Muscle layer of colon (tissue), 2 donors: Measurements from ENCODE around the gene ANKMY1.
A peak's percentile ranks its signal among the peaks of the same experiment; 100 is the strongest.

Source experiments
- H3K27ac ChIP-seq: one replicate; pipeline ENCODE4 v1.7.0; 2013; ENCODE audit warnings: low read depth, mild to moderate bottlenecking, low read length, moderate library complexity
- H3K27me3 ChIP-seq, 2 donors: one replicate each; pipeline ENCODE4 v1.7.0; 2013; ENCODE audit warnings: low read length in 2 of 2, mild to moderate bottlenecking in 2 of 2; ENCODE audit not compliant: insufficient read depth in 2 of 2, control insufficient read depth in 1 of 2
- H3K36me3 ChIP-seq: one replicate; pipeline ENCODE4 v1.7.0; 2013; ENCODE audit warnings: mild to moderate bottlenecking, low read length; ENCODE audit not compliant: insufficient read depth
- H3K4me1 ChIP-seq: one replicate; pipeline ENCODE4 v1.7.0; 2013; ENCODE audit warnings: mild to moderate bottlenecking, low read length; ENCODE audit not compliant: insufficient read depth
- H3K4me3 ChIP-seq, 2 donors: one replicate each; pipeline ENCODE4 v1.7.0; 2013; ENCODE audit warnings: low read length in 2 of 2, low read depth in 1 of 2, mild to moderate bottlenecking in 1 of 2, moderate library complexity in 1 of 2
- H3K9ac ChIP-seq: one replicate; pipeline ENCODE4 v1.7.0; 2013; ENCODE audit warnings: low read length
- H3K9me3 ChIP-seq: one replicate; pipeline ENCODE4 v1.7.0; 2013; ENCODE audit warnings: mild to moderate bottlenecking, low read length
- donor health status: abdominal sarcoma.
- donor health status: Adenocarcinoma of cecum.

ANKMY1 gene

DNA sequence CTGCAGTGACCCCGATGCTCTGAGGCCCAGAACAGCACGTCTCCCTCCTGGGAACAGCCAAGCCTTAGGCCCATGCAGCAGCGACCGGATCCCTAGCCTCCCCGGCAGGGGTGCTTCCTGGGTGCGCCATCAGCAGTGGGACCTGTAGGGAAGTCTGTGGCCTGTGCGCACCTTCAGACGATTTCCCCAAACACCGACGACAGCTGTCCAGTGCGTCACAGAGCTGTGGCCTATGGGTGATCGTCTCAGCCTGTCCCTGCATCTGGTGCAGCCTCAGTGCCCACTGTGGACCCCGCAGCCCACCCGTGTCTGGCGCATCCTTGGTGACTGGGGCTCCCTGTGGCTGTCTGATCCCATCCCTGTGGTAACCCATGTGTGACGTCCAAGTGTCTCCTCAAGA, 113.3 kb downstream of the ANKMY1 start:
- Histone ChIP-seq H3K9me3 (no peaks in the 10 kb centered on the region), H3K27ac (no peak overlapping the region), H3K27me3 (no peaks in the 10 kb centered on the region), H3K4me3 (no peak overlapping the region), H3K36me3 (no peaks in the 10 kb centered on the region), H3K9ac (no peak overlapping the region), H3K4me1 (no peaks in the 10 kb centered on the region)

DNA sequence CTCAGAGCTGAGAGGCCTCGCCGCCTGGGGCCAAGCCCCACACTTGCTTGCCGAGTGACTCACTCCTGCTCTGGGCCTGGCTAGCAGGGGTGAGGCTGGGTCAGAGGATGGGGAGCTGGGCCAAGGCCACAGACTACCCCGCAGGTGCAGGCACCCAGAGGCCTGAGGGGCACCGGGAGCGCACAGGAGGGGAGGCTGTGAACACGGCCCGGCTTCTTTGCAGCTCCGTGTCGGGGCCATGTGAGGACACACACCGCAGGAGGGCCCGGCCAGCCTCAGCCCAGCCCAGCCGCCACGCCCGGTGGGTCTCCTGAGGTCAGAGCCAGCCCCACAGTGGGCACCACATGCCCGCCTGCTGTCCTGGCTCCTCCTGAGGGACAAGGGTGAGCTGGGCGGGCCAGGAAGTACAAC, 113.9 kb downstream of the ANKMY1 start:
- H3K36me3 ChIP-seq = no peaks in the 10 kb centered on the region
- peaks cover under 1% of the 10 kb centered on the region for H3K4me1 ChIP-seq
- no peak overlapping the region for H3K4me3 ChIP-seq
- H3K27me3 ChIP-seq = no peaks in the 10 kb centered on the region
- H3K9me3 ChIP-seq = no peaks in the 10 kb centered on the region
- no peak overlapping the region for H3K27ac ChIP-seq
- no peak overlapping the region for H3K9ac ChIP-seq

DNA sequence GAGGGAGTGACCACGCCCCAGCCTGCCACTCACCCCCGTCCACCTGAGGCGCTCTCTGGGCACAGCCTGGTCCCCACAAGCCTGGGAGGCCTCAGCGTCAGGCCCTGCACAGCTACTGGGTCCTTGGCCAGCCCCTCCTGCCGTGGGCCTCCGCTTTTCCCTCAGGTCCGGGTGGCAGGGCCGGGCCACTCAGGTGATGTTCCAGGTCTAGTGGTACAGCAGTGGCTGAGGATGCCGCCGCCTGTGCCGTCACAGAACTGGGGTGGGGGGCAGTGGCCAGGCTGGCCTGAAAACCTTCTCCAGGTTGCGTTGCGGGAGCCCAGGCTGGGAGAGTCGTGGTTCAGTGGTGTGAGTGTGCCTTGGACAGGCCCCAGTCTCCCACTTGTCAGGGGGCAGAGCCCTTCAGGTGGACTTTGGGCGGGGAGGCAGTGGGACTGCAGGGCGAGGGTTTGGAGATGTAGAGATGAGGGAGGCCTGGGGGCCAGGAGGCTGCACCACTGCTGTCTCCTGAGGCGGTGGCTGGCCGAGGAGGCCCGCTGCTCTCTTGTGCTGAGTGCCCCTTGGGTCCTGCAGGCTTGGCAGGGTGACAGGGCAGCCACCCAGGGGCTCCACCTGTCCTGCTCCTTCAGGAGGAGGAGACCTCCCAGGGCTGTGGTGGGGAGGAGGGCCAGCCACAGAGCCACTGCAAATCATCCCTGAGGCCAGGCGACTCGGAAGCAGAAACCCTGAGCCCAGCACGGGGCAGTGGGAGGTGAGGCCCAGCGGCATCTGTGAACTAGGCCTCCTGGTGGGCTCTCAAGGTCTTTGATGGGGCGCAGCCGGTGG, 114.7 kb downstream of the ANKMY1 start:
- no peak overlapping the region for H3K27ac ChIP-seq
- H3K4me3 ChIP-seq = no peak overlapping the region
- no peaks in the 10 kb centered on the region for H3K9me3 ChIP-seq
- no peaks in the 10 kb centered on the region for H3K27me3 ChIP-seq
- H3K4me1 ChIP-seq = peaks cover 8% of the 10 kb centered on the region
- no peak overlapping the region for H3K9ac ChIP-seq
- no peaks in the 10 kb centered on the region for H3K36me3 ChIP-seq

DNA sequence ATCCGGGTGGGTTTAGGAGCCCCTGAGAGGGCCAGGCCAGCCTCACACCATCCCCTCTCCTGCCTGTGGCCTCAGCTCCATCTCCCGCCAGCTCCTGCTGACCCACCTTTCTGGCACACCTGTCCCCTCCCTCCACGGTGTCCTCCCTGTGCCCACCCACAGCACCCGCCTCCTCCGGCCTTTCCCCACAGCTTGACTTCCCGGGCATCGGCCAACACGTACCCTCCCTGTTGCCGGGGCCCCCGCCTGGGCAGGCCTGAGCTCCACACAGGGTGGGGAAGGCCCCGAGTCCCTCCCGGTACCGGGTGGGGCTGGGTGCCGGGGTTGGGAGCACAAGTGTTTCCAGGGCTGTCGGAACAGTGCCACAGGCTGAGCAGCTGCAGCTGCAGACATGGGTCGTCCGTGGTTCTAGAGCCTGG, 115.8 kb downstream of the ANKMY1 start:
- Histone ChIP-seq H3K9ac (no peak overlapping the region), H3K36me3 (no peaks in the 10 kb centered on the region), H3K4me3 (no peak overlapping the region), H3K4me1 (peaks cover 19% of the 10 kb centered on the region), H3K27ac (no peak overlapping the region), H3K9me3 (no peaks in the 10 kb centered on the region), H3K27me3 (peaks cover 0 to 2% of the 10 kb centered on the region in 2 donors)

DNA sequence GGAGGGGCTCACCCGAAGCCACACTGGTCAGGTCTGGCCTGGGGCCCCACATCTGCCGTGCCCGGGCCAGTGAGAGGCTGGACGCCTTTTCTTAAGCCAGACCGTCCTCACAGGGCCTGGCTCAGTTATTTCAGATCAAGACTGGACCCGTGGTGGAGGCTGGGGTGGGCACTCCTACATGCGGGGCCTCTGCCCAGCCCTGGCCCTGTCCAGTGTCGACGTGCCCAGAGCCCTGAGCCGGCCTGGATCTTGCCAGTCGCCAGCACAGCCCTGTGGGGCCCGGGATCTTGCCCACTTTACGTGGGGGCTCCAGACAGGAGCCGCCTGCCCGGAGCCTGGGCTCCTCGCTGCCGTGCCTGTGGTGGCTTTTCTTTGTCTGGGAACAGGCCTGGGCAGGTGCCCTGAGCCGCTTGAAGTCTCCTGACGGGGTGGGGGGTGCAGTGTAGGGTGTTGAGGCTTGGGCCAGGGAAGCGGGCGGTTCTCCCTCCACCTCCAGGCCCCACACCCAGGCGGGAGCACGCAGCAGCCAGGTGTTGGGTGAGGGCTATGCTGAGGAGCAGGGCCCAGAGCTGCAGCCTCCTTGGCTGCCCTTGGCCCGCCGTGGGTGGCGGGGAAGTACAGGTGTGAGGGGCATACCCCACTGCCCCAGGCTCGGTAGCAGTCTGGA, 116.3 kb downstream of the ANKMY1 start:
- no peak overlapping the region for H3K27ac ChIP-seq
- H3K36me3 ChIP-seq = no peaks in the 10 kb centered on the region
- peaks cover 24% of the 10 kb centered on the region for H3K4me1 ChIP-seq
- no peaks in the 10 kb centered on the region for H3K9me3 ChIP-seq
- no peak overlapping the region for H3K4me3 ChIP-seq
- H3K27me3 ChIP-seq = peaks cover 0 to 8% of the 10 kb centered on the region in 2 donors
- no peak overlapping the region for H3K9ac ChIP-seq

DNA sequence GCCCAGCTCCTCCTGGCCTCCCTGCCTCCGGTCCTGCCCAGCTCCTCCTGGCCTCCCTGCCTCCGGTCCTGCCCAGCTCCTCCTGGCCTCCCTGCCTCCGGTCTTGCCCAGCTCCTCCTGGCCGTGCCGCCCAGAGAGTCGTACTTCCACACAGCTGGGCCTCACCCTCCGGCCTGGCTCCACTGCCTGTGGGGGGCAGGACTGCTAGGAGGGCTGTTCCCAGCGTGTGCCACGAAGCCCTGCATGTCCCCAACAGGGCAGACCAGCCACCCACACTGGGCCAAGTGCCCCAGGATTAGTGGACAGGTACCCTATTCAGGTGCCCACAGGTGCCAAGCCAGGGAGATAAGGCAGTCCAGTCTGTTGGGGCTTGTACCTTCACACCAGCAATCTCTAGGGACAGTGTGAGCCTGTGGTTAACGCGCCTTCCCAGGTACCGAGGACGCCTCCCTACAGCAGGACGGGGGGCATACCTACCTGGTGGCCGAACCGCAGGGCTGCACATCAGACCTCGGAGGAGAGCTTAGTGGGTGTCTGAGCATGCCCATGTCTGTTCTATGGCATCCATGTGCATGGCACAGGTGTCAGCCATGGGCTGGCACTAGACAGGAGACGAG, 117.0 kb downstream of the ANKMY1 start:
- Histone ChIP-seq H3K27ac (no peak overlapping the region), H3K9me3 (no peaks in the 10 kb centered on the region), H3K36me3 (no peaks in the 10 kb centered on the region), H3K4me3 (no peak overlapping the region), H3K27me3 (peaks cover 0 to 8% of the 10 kb centered on the region in 2 donors), H3K4me1 (peaks cover 24% of the 10 kb centered on the region), H3K9ac (no peak overlapping the region)

DNA sequence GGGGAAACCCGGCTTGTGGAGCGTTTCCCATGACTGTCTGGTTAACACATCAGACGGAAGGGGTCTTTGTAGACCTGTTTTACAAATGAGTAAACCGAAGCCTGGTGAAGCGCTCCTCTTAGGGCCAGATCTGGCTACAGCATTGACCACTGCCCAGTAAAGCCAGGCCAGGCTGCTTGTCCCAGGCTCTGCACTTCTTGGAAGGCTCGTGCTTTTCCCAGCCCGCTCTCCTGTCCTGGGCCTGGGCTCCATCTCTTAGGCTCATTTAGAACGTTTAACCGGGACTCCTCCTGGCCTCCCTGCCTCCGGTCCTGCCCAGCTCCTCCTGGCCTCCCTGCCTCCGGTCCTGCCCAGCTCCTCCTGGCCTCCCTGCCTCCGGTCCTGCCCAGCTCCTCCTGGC, 117.5 kb downstream of the ANKMY1 start:
- Histone ChIP-seq H3K4me1 (peaks cover 24% of the 10 kb centered on the region), H3K4me3 (no peak overlapping the region), H3K36me3 (no peaks in the 10 kb centered on the region), H3K27ac (no peak overlapping the region), H3K9ac (no peak overlapping the region), H3K9me3 (no peaks in the 10 kb centered on the region), H3K27me3 (peaks cover 0 to 8% of the 10 kb centered on the region in 2 donors)

DNA sequence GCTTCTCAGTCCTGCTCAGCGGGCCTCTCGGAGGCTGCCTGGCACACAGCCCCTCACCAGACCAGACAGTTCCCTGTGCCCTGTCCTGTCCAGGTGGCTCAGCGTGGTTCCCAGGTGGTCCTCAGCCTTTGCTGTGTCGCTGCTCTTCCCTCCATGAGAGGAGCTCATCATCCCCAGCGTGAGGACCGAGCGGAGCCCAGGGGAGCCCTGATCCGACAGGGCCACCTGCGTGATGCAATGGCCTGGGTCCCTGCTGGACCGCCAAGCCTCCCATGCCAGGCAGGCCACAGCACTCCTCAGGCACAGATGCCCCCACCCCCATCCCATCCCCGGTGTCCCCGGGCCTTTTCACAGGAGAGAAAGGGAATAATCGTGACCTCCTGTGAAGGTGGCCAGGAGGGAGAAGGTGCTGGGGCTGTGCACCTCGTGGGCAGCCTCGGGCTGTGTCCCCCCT, 118.1 kb downstream of the ANKMY1 start:
- Histone ChIP-seq H3K27ac (no peak overlapping the region), H3K4me3 (no peak overlapping the region), H3K4me1 (peaks cover 24% of the 10 kb centered on the region), H3K27me3 (peaks cover 0 to 8% of the 10 kb centered on the region in 2 donors), H3K9ac (no peak overlapping the region), H3K9me3 (no peaks in the 10 kb centered on the region), H3K36me3 (no peaks in the 10 kb centered on the region)

DNA sequence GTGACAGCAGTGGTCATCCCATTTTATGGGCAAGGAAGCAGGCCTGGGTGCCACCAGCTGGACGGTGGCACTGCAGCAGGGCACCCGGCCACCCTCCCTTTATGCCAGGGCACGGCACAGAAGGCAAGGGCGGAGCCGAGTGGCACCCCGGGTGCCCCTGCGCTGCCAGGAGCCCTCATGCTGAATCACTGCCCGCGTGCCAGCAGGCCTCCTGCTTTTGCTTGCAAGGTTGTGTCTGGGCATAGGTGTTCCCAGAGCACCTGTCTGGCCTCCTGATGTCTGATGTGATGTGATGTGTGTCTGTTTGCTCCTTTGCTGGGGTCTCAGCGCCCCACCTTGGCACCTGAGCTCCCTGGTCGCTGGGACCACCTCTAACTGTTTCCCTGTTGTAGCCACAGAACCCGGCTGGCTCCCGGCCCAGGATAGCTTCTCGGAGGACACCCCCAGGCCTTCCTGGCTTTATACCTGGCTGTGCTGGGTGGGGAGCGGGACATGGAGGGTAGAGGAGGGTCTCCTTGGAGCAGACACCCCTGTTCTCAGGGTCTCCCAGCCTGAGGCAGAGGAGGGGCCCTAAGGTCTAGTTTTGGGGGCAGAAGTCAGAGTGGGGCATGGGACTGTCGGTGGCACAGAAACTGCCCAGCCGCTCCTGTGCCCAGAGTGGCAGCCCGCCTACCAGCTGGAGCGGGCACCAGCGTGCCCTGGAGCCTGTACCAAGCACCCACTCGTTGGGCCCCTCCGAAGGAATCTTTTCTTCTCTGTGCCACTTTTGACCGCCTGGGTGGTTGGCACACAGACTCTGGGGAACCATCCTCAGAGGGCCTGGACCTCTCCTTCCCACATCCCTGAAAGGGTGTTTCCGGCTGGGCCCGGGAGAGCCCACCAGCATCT, 118.7 kb downstream of the ANKMY1 start:
- Histone ChIP-seq H3K9me3 (no peaks in the 10 kb centered on the region), H3K27ac (no peak overlapping the region), H3K36me3 (no peaks in the 10 kb centered on the region), H3K9ac (no peak overlapping the region), H3K27me3 (peaks cover 0 to 8% of the 10 kb centered on the region in 2 donors), H3K4me1 (peaks cover 27% of the 10 kb centered on the region), H3K4me3 (no peak overlapping the region)

DNA sequence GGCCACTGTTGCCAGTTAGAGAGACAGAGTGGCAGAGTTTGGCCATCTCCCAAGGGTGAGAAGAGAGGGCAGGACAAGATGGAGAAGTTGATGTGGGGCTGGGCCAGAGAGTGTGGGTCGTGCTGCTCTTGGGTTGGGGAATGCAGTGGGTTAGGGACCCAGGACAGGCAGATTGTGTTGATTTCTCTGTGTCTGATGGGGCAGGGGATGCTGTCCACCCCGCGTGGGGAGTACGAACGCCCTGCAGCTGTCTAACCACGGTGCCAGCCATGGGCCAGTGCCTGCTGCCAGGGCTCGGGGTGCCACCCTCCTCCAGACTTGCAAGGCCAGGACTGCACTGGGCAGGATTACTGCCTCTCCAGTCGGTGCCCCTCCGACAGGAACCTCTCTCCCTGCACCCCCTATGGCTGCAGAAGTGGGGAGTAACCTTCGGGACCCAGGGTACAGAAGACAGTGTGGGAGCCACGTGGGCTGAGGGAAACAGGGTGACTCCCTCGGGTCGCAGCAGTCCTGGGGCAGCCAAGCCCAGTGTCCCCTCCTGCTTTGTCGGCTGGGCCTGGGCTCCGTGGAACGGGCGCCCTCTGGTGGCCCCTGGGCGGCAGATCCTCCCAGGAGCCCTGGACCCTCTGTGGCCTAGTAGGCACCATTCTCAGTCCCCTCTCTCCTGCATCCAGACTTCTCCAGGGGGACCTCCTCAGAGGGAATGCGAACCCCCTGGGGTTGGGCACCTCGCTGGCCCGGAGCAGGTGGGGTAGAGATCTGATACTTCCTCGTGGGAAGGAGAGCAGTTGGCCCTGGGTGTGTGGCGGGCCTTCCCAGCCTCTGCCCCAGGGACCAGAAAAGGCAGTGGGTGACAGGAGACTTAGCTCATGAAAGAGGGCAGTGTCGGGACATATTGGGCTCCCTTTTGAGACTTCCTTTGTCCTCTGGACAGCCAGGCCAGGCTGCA, 119.7 kb downstream of the ANKMY1 start:
- Histone ChIP-seq H3K9ac (no peak overlapping the region), H3K4me1 (peaks cover 31% of the 10 kb centered on the region), H3K27ac (no peak overlapping the region), H3K4me3 (peak overlapping the region in 1 of 2 donors; percentile 16), H3K36me3 (no peaks in the 10 kb centered on the region), H3K9me3 (no peaks in the 10 kb centered on the region), H3K27me3 (peaks cover 0 to 8% of the 10 kb centered on the region in 2 donors)
